ENCODE data around the gene MTMR2. TPM values are rescaled to one million over a fixed set of nuclear protein-coding genes. Genes with fewer than 3 reads are reported as not detected.
"Not testable (repeated sequence)": the region's sequence is repeated elsewhere in the genome, so short reads cannot be mapped to it uniquely, and the experiment has no call there.

Gene MTMR2
- total RNA-seq, 4 donors from 2014 or later, result 4.0 to 5.3 (median 4.5) TPM

DNA sequence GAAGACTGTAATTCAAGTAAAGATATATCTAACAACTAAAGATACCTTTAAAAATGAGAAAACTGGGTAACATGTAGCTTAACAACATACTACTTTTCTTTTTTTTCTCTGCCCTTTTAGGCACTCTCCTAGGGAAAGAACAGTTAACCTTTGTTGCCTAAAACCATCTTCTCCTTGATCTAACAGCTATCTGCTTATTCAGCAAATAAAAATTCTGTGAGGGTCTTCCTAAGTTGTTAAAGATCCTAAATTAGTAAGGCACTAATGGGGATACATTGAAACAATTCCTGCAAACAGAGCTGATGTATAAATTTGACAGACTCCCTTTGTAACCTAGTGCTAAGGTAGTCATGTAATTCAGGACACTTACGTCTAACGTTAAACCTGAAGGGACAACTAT, 39.1 kb downstream of the MTMR2 start:
- no peak overlapping the region for H3K4me3 ChIP-seq
- H3K9me3 ChIP-seq, result no peaks in the 10 kb centered on the region
- in situ Hi-C loops (cut with MboI; ENCODE audit: low sequenced_read_pairs in 4 of 4) (no loop called here), intact Hi-C loops (cut with DNase I; ENCODE audit: low total_unique reads) (no loop called here)
- DNase-seq, result no peak
- peak overlapping the region in 1 of 4 donors; percentile 20 for H3K27ac ChIP-seq
- TF ChIP-seq POLR2A (IDR thresholded peaks at IDR 0.05), result no peak
- TF ChIP-seq, protein P1, sequence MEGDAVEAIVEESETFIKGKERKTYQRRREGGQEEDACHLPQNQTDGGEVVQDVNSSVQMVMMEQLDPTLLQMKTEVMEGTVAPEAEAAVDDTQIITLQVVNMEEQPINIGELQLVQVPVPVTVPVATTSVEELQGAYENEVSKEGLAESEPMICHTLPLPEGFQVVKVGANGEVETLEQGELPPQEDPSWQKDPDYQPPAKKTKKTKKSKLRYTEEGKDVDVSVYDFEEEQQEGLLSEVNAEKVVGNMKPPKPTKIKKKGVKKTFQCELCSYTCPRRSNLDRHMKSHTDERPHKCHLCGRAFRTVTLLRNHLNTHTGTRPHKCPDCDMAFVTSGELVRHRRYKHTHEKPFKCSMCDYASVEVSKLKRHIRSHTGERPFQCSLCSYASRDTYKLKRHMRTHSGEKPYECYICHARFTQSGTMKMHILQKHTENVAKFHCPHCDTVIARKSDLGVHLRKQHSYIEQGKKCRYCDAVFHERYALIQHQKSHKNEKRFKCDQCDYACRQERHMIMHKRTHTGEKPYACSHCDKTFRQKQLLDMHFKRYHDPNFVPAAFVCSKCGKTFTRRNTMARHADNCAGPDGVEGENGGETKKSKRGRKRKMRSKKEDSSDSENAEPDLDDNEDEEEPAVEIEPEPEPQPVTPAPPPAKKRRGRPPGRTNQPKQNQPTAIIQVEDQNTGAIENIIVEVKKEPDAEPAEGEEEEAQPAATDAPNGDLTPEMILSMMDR (IDR thresholded peaks at IDR 0.05 in 4 of 5, conservative IDR thresholded peaks at IDR 0.05 in 1 of 5), result no peak
- H3K27me3 ChIP-seq, result no peaks in the 10 kb centered on the region
- no peak for ATAC-seq
- peaks cover 0 to 5% of the 10 kb centered on the region in 2 donors for H3K4me1 ChIP-seq
- peaks cover 2 to 10% of the 10 kb centered on the region in 2 donors for H3K36me3 ChIP-seq

DNA sequence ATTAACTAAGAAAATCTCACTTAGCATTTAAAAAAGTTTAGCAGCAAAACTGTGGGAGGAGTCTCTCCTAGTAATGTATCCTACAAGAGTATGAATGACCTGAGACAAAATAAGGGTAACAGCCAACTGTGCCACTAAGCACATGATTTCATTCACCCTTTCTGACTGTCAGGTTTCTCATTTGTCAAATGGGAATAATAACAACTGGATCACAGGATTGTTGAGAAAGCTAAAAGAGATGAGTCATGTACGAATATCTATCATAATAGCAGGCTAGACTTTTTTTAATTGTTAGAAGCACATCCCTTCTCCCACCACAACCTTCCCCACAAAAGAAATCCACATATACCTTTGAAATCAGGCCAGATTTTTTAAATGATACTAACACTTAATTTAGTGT, 39.5 kb downstream of the MTMR2 start:
- Histone ChIP-seq H3K36me3 (peaks cover 2 to 10% of the 10 kb centered on the region in 2 donors), H3K27me3 (no peaks in the 10 kb centered on the region), H3K4me1 (peaks cover 0 to 5% of the 10 kb centered on the region in 2 donors), H3K27ac (peak overlapping the region in 1 of 4 donors; percentile 20), H3K9me3 (no peaks in the 10 kb centered on the region), H3K4me3 (no peak overlapping the region)
- in situ Hi-C loops (cut with MboI; ENCODE audit: low sequenced_read_pairs in 4 of 4) (no loop called here), intact Hi-C loops (cut with DNase I; ENCODE audit: low total_unique reads) (no loop called here)
- ATAC-seq, result peak; percentile 77 to 88
- TF ChIP-seq, protein P1 (IDR thresholded peaks at IDR 0.05 in 4 of 5, conservative IDR thresholded peaks at IDR 0.05 in 1 of 5), result no peak
- no peak for TF ChIP-seq POLR2A (IDR thresholded peaks at IDR 0.05)
- no peak for DNase-seq

DNA sequence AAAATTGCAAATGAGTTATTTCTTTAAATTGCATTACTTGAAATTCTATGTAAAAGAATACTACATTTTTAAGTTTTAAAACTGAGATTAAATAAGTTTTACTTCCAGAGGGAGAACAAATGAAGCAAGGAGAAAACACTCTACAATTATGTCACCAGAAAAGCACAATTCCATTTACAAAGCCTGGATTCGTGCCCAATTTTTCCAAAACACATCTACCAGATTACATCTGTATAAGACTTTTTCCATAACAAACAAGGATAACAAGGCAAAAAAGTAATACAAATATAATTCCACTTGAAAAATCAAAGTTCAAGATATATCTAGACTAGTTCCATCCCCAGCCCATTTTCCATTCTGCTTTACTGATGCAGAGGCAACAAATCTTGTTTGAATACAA, 40.5 kb downstream of the MTMR2 start:
- intact Hi-C loops (cut with DNase I; ENCODE audit: low total_unique reads) (no loop called here), in situ Hi-C loops (cut with MboI; ENCODE audit: low sequenced_read_pairs in 4 of 4) (no loop called here)
- Histone ChIP-seq H3K4me1 (peaks cover 0 to 1% of the 10 kb centered on the region in 2 donors), H3K36me3 (peaks cover 2 to 10% of the 10 kb centered on the region in 2 donors), H3K9me3 (no peaks in the 10 kb centered on the region), H3K4me3 (no peak overlapping the region), H3K27ac (no peak overlapping the region), H3K27me3 (no peaks in the 10 kb centered on the region)
- DNase-seq (no peak), ATAC-seq (no peak)
- TF ChIP-seq, protein P1 (IDR thresholded peaks at IDR 0.05 in 4 of 5, conservative IDR thresholded peaks at IDR 0.05 in 1 of 5), result no peak
- no peak for TF ChIP-seq POLR2A (IDR thresholded peaks at IDR 0.05)

DNA sequence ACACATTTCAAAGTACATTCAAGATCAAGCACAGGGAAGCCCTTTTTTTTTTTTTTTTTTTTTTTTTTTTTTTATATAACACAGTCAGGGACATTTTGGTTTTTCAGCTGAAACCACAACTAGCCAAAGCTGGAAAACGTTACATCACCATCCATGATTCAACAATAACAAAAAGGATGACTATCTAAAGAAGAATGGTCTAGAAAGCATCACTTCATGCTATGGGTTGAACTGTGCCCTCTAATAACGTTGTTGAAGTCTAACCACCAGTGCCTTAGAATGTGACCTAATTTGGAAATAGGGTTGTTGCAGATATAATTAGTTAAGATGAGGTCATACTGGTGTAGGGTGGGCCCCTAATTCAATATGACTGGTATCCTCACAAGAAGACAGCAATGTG, 46.6 kb downstream of the MTMR2 start:
- H3K9me3 ChIP-seq, result no peaks in the 10 kb centered on the region
- H3K27me3 ChIP-seq, result no peaks in the 10 kb centered on the region
- intact Hi-C loops (cut with DNase I; ENCODE audit: low total_unique reads), result no loop called here

DNA sequence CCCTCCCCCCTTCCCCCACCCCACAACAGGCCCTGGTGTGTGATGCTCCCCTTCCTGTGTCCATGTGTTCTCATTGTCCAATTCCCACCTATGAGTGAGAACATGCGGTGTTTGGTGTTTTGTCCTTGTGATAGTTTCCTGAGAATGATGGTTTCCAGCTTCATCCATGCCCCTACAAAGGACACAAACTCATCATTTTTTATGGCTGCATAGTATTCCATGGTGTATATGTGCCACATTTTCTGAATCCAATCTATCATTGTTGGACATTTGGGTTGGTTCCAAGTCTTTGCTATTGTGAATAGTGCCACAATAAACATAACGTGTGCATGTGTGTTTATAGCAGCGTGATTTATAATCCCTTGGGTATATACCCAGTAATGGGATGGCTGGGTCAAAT, 53.0 kb downstream of the MTMR2 start:
- in situ Hi-C loops (cut with MboI; ENCODE audit: low sequenced_read_pairs in 4 of 4); DNase-seq; H3K4me1 ChIP-seq; H3K4me3 ChIP-seq; H3K9me3 ChIP-seq; intact Hi-C loops (cut with DNase I; ENCODE audit: low total_unique reads); ATAC-seq; H3K27ac ChIP-seq; H3K27me3 ChIP-seq; H3K36me3 ChIP-seq: not testable (repeated sequence)

More for the DNA sequence above, 46.6 kb downstream of the MTMR2 start:
- Histone ChIP-seq H3K36me3 (no peaks in the 10 kb centered on the region), H3K4me3 (no peak overlapping the region), H3K27ac (no peak overlapping the region), H3K4me1 (no peaks in the 10 kb centered on the region)
- ATAC-seq, result no peak
- TF ChIP-seq, protein P1 (IDR thresholded peaks at IDR 0.05 in 4 of 5, conservative IDR thresholded peaks at IDR 0.05 in 1 of 5), result no peak
- no peak for TF ChIP-seq POLR2A (IDR thresholded peaks at IDR 0.05)
- DNase-seq, result no peak
- in situ Hi-C loops (cut with MboI; ENCODE audit: low sequenced_read_pairs in 4 of 4), result no loop called here
